ENCODE results near the gene FAM209A.
"Not testable (repeated sequence)": the region's sequence is repeated elsewhere in the genome, so short reads cannot be mapped to it uniquely, and the experiment has no call there.

The FAM209A gene

GRCh38 chr20:56524444-56524843 lies at the start of gene FAM209A:
Gene FAM209A, plus strand, starts transcription at chr20:56524744. Its CDS starts 65 bp downstream, at chr20:56524809.
- not testable (repeated sequence) for DNase-seq

GRCh38 chr20:56483970-56484369 lies 40.6 kb upstream of the FAM209A start:
- DNase-seq: no peak

GRCh38 chr20:56487216-56487615 lies 37.3 kb upstream of the FAM209A start:
- no peak for DNase-seq

GRCh38 chr20:56488566-56488965 lies 36.0 kb upstream of the FAM209A start:
- DNase-seq: no peak

GRCh38 chr20:56501116-56501515 lies 23.4 kb upstream of the FAM209A start:
- no peak for DNase-seq

GRCh38 chr20:56503916-56504315 lies 20.6 kb upstream of the FAM209A start:
- DNase-seq: no peak

GRCh38 chr20:56504373-56505005 lies 20.1 kb upstream of the FAM209A start:
- DNase-seq: no peak

GRCh38 chr20:56506103-56506502 lies 18.4 kb upstream of the FAM209A start:
- no peak for DNase-seq

GRCh38 chr20:56511926-56512325 lies 12.6 kb upstream of the FAM209A start:
- DNase-seq: no peak

GRCh38 chr20:56513161-56514150 lies 11.1 kb upstream of the FAM209A start:
- no peak for DNase-seq

- DNase-seq: no peak
Measured at GRCh38 chr20:56516631-56517030, 7.9 kb upstream of the FAM209A start.

GRCh38 chr20:56517211-56517610 lies 7.3 kb upstream of the FAM209A start:
- no peak for DNase-seq

- DNase-seq: no peak
Measured at GRCh38 chr20:56517641-56518040, 6.9 kb upstream of the FAM209A start.

- no peak for DNase-seq
Measured at GRCh38 chr20:56518126-56518525, 6.4 kb upstream of the FAM209A start.

- DNase-seq: no peak
Measured at GRCh38 chr20:56518721-56519398, 5.7 kb upstream of the FAM209A start.

GRCh38 chr20:56519551-56519950 lies 5.0 kb upstream of the FAM209A start:
- DNase-seq: no peak

- no peak for DNase-seq
Measured at GRCh38 chr20:56520180-56520579, 4.4 kb upstream of the FAM209A start.

- not testable (repeated sequence) for DNase-seq
Measured at GRCh38 chr20:56520746-56521354, 3.7 kb upstream of the FAM209A start.

GRCh38 chr20:56522311-56522710 lies 2.2 kb upstream of the FAM209A start:
- no peak for DNase-seq

- DNase-seq: no peak
Measured at GRCh38 chr20:56527521-56527920, 3.0 kb downstream of the FAM209A start.

- DNase-seq: not testable (repeated sequence)
Measured at GRCh38 chr20:56532946-56533345, 8.4 kb downstream of the FAM209A start, which contains the start of gene FAM209B. Gene FAM209B, plus strand, starts transcription at chr20:56533246. Its CDS starts 96 bp downstream, at chr20:56533342.

- no peak for DNase-seq
Measured at GRCh38 chr20:56537997-56538396, 13.5 kb downstream of the FAM209A start.

- DNase-seq: no peak
Measured at GRCh38 chr20:56540415-56540814, 15.9 kb downstream of the FAM209A start.

Measured in NCI-H446 (cell line).